ENCODE measurements around the gene PHOSPHO1. TPM values are rescaled to one million over a fixed set of nuclear protein-coding genes. Genes with fewer than 3 reads are reported as not detected.

Gene PHOSPHO1
- total RNA-seq, 1 donor from 2014 or later = 0.52 TPM

DNA sequence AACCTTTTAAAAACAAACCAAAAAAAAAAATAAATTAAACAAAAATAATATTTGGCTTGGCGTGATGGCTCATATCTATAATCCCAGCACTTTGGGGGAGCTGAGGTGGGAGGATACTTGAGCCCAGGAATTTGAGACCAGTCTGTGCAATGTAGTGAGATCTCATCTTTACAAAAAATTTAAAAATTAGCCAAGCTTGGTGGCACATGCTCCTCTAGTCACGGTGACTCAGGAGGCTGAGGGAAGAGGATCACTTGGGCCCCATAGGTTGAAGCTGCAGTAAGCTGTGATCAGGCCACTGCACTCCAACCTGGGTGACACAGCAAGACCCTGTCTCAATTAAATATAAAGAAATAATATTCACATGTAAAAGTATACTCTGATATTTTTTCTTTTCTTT, 32.4 kb downstream of the PHOSPHO1 start:
- Histone ChIP-seq H3K36me3 (no peaks in the 10 kb centered on the region), H3K27ac (replicated peaks) (no peak overlapping the region), H3K9me3 (replicated peaks) (no peaks in the 10 kb centered on the region), H3K27me3 (ENCODE audit: low read depth) (no peaks in the 10 kb centered on the region), H3K4me3 (no peak overlapping the region), H3K4me1 (peaks cover 22% of the 10 kb centered on the region)
- no peak for DNase-seq
- TF ChIP-seq, protein P1, sequence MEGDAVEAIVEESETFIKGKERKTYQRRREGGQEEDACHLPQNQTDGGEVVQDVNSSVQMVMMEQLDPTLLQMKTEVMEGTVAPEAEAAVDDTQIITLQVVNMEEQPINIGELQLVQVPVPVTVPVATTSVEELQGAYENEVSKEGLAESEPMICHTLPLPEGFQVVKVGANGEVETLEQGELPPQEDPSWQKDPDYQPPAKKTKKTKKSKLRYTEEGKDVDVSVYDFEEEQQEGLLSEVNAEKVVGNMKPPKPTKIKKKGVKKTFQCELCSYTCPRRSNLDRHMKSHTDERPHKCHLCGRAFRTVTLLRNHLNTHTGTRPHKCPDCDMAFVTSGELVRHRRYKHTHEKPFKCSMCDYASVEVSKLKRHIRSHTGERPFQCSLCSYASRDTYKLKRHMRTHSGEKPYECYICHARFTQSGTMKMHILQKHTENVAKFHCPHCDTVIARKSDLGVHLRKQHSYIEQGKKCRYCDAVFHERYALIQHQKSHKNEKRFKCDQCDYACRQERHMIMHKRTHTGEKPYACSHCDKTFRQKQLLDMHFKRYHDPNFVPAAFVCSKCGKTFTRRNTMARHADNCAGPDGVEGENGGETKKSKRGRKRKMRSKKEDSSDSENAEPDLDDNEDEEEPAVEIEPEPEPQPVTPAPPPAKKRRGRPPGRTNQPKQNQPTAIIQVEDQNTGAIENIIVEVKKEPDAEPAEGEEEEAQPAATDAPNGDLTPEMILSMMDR (IDR thresholded peaks at IDR 0.05; ENCODE audit: borderline replicate concordance) = no peak
- intact Hi-C loops (cut with micrococcal nuclease) = no loop called here

DNA sequence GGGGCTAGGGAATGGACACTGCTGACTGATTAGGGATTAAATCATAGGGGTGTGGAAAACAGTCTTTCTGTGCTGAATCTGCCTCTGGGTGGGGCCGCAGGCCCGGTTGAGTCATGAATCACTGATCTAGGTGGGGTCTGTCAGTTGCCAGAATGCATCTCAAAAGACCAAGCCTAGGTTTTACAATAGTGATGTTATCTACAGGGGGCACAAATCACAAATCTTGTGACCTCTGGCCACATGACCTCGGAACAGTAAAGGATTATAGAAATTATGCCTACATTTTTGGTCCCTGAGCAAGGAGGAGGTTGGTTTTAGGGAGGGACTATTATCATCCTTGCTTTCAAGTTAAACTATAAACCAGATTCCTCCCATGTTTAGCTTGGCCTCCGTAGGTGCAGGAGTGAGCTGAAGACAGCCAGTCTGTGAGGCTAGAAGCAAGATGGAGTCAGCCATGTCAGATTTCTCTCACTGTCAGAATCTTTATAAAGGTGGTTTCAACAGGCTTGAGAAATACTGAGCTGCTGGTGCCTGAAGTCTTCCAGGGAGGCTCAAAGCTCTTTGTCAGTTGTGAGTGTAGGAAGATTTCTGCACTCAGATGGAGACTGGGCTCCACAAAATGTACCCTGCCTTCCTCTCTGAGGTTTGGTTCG, 33.1 kb downstream of the PHOSPHO1 start:
- Histone ChIP-seq H3K36me3 (no peaks in the 10 kb centered on the region), H3K9me3 (replicated peaks) (no peaks in the 10 kb centered on the region), H3K4me3 (no peak overlapping the region), H3K27ac (replicated peaks) (no peak overlapping the region), H3K27me3 (ENCODE audit: low read depth) (no peaks in the 10 kb centered on the region), H3K4me1 (peaks cover 24% of the 10 kb centered on the region)
- intact Hi-C loops (cut with micrococcal nuclease) = no loop called here
- TF ChIP-seq, protein P1 (IDR thresholded peaks at IDR 0.05; ENCODE audit: borderline replicate concordance) = no peak
- DNase-seq = no peak

DNA sequence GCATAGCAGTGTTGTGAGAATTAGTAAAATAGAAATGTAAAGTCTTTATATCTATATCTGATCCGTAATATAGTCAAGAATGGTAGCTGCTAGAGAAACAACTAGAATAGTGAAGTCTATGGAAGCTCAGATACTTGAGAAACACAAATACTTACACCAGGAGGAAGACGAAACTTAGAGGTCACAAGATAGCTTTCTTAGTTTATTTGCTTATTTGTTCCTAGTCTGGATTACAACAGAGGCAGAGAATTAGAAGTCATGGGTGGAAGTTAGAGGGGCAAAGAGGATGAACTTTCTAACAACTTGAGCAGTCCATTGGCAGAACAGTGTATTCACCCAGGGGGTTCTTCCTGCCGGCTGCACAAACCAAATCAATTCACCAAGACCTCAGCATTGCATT, 34.1 kb downstream of the PHOSPHO1 start:
- H3K36me3 ChIP-seq = no peaks in the 10 kb centered on the region
- H3K27ac ChIP-seq (replicated peaks) = no peak overlapping the region
- intact Hi-C loops (cut with micrococcal nuclease) = no loop called here
- no peaks in the 10 kb centered on the region for H3K27me3 ChIP-seq (ENCODE audit: low read depth)
- H3K9me3 ChIP-seq (replicated peaks) = no peaks in the 10 kb centered on the region
- DNase-seq = no peak
- H3K4me1 ChIP-seq = peaks cover 21% of the 10 kb centered on the region
- no peak overlapping the region for H3K4me3 ChIP-seq
- TF ChIP-seq, protein P1 (IDR thresholded peaks at IDR 0.05; ENCODE audit: borderline replicate concordance) = no peak

DNA sequence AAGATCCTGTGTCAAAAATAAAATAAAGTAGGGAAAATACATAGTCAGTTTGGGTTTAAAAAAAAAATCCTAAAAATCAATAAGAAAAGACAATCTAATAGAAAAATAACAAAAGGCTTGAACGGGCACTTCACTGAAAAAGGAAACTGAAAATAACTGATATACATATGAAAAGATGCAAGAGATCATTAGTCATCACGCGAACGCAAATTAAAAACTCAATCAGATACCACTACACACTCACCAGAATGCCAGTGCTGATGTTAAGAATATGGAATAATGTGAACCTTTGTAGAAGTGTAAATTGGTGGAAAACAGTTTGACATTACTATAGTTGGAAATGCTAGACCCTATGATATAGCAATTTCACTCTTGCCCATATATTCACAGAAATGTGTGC, 34.8 kb downstream of the PHOSPHO1 start:
- TF ChIP-seq, protein P1 (IDR thresholded peaks at IDR 0.05; ENCODE audit: borderline replicate concordance) = no peak
- DNase-seq = no peak
- Histone ChIP-seq H3K9me3 (replicated peaks) (no peaks in the 10 kb centered on the region), H3K4me3 (no peak overlapping the region), H3K27ac (replicated peaks) (no peak overlapping the region), H3K36me3 (no peaks in the 10 kb centered on the region), H3K4me1 (peaks cover 20% of the 10 kb centered on the region), H3K27me3 (ENCODE audit: low read depth) (no peaks in the 10 kb centered on the region)
- intact Hi-C loops (cut with micrococcal nuclease) = no loop called here

DNA sequence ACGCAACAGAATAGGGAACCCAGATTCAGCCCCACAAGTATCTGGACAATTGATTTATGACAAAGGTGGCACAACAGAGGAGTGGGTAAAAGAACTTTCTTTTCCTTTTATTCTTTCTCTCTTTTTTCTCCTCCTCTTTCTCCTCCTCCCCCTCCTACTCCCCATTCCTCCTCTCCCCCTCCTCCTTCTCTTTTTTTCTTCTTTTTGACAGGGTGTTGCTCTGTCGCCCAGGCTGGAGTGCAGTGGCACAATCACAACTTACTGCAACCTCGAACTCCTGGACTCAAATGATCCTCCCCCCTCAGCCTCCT, 36.3 kb downstream of the PHOSPHO1 start:
- H3K27me3 ChIP-seq (ENCODE audit: low read depth) = no peaks in the 10 kb centered on the region
- no peaks in the 10 kb centered on the region for H3K36me3 ChIP-seq
- intact Hi-C loops (cut with micrococcal nuclease) = no loop called here
- no peak overlapping the region for H3K4me3 ChIP-seq
- no peak for DNase-seq
- no peak overlapping the region for H3K27ac ChIP-seq (replicated peaks)
- H3K4me1 ChIP-seq = peaks cover 20% of the 10 kb centered on the region
- TF ChIP-seq, protein P1 (IDR thresholded peaks at IDR 0.05; ENCODE audit: borderline replicate concordance) = no peak
- no peaks in the 10 kb centered on the region for H3K9me3 ChIP-seq (replicated peaks)
